Measurements from ENCODE around the gene HOXB2. TPM values are rescaled to one million over a fixed set of nuclear protein-coding genes. Genes with fewer than 3 reads are reported as not detected.

The HOXB2 gene
- polyA plus RNA-seq, 1 donor from 2014 or later = not detected

- Histone ChIP-seq H3F3A (ENCODE audit: insufficient read depth, low read length, poor library complexity, severe bottlenecking) (no peaks in the 10 kb centered on the region), H2AFZ (ENCODE audit: low read depth, low read length) (no peak overlapping the region), H3K27me3 (ENCODE audit: insufficient read depth, low read depth, low read length) (peaks cover 99% of the 10 kb centered on the region), H3K27ac (ENCODE audit: low read length) (no peak overlapping the region), H3K9me2 (ENCODE audit: insufficient read depth, low read length) (no peaks in the 10 kb centered on the region), H3K79me2 (replicated peaks; ENCODE audit: insufficient read depth, low read length) (no peaks in the 10 kb centered on the region), H4K20me1 (ENCODE audit: insufficient read depth) (no peaks in the 10 kb centered on the region), H3K4me2 (ENCODE audit: low read length) (no peak overlapping the region), H3K36me3 (ENCODE audit: insufficient read depth, low read length) (no peaks in the 10 kb centered on the region), H3K4me3 (ENCODE audit: low read length) (no peak overlapping the region), H3K9me3 (ENCODE audit: low read length) (no peaks in the 10 kb centered on the region), H3K9ac (ENCODE audit: low read length) (no peak overlapping the region)
- TF ChIP-seq SMC3 (conservative IDR thresholded peaks at IDR 0.05; ENCODE audit: poor library complexity) (no peak), EP300 (conservative IDR thresholded peaks at IDR 0.05; ENCODE audit: poor library complexity, severe bottlenecking) (no peak), TAF1 (IDR thresholded peaks at IDR 0.05; ENCODE audit: low read depth) (no peak), REST (IDR thresholded peaks at IDR 0.05; ENCODE audit: borderline replicate concordance) (no peak), MXI1 (conservative IDR thresholded peaks at IDR 0.05; ENCODE audit: poor library complexity, severe bottlenecking) (no peak), RAD21 (conservative IDR thresholded peaks at IDR 0.05) (no peak), POLR2AphosphoS5 (IDR thresholded peaks at IDR 0.05) (no peak), CTCF (IDR thresholded peaks at IDR 0.05; ENCODE audit: poor library complexity, severe bottlenecking) (no peak), EZH2 (IDR thresholded peaks at IDR 0.05; ENCODE audit: borderline replicate concordance, insufficient read depth, low read length, poor library complexity, severe bottlenecking) (no peak)
Measured at GRCh38 chr17:48558831-48559121, 13.9 kb upstream of the HOXB2 start.

GRCh38 chr17:48558057-48558830 lies 13.3 kb upstream of the HOXB2 start:
- Histone ChIP-seq H3K9me3 (ENCODE audit: low read length) (no peaks in the 10 kb centered on the region), H3K36me3 (ENCODE audit: insufficient read depth, low read length) (no peaks in the 10 kb centered on the region), H3K27me3 (ENCODE audit: insufficient read depth, low read depth, low read length) (peaks cover 99% of the 10 kb centered on the region), H3K27ac (ENCODE audit: low read length) (no peak overlapping the region), H2AFZ (ENCODE audit: low read depth, low read length) (no peak overlapping the region), H3K4me2 (ENCODE audit: low read length) (no peak overlapping the region), H3K9me2 (ENCODE audit: insufficient read depth, low read length) (no peaks in the 10 kb centered on the region), H3F3A (ENCODE audit: insufficient read depth, low read length, poor library complexity, severe bottlenecking) (no peaks in the 10 kb centered on the region), H3K9ac (ENCODE audit: low read length) (no peak overlapping the region), H3K79me2 (replicated peaks; ENCODE audit: insufficient read depth, low read length) (no peaks in the 10 kb centered on the region), H4K20me1 (ENCODE audit: insufficient read depth) (no peaks in the 10 kb centered on the region), H3K4me3 (ENCODE audit: low read length) (no peak overlapping the region)
- TF ChIP-seq RAD21 (conservative IDR thresholded peaks at IDR 0.05) = no peak
- TF ChIP-seq REST (IDR thresholded peaks at IDR 0.05; ENCODE audit: borderline replicate concordance) = no peak
- TF ChIP-seq EP300 (conservative IDR thresholded peaks at IDR 0.05; ENCODE audit: poor library complexity, severe bottlenecking) = no peak
- no peak for TF ChIP-seq CTCF (IDR thresholded peaks at IDR 0.05; ENCODE audit: poor library complexity, severe bottlenecking)
- no peak for TF ChIP-seq EZH2 (IDR thresholded peaks at IDR 0.05; ENCODE audit: borderline replicate concordance, insufficient read depth, low read length, poor library complexity, severe bottlenecking)
- no peak for TF ChIP-seq SMC3 (conservative IDR thresholded peaks at IDR 0.05; ENCODE audit: poor library complexity)
